ENCODE measurements around the gene MED29.

MED29 gene

DNA sequence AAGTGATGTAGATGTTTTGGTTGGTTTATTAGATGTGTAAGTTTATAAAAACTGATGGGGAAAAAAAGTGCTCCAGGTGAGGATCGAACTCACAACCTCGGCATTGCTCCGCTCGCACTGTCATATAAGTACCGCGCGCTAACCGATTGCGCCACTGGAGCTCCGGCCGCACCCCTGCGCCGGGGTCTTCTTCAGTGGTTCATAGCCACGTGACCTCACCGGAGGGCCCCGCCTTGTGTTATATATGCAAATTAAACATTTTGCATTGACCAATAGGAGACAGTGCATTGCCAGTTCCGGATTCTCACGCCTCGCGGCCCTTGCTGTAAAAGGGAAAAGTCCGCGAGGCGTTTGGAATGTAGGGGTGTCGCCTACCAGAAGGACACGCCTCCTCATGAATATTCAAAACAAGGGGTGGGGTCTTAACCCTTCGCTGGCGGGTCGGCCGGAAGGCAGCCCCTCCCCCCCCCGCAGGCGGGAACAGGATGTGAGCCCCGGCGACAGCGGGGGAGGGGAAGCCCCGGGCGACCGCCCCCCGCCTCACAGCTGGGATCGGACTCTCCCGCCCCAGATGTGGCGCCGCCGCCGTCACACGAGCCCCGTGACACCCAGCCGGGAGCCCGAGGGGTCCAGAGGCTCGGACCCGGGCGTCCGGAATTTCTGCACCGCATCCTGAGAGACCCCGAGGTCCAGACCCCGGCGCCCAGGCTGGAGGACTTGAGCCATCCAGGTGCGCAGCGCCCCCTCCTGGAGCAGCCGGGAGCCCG is 21.1 kb downstream of the MED29 start, which contains the start of gene PLEKHG2:
Gene PLEKHG2, plus strand, starts transcription at position 570 of the 767 bp plus-strand sequence. CDS start 1,418 bp downstream, outside the sequence.
- DNase-seq: peak; percentile 99 to 100

- no peak for DNase-seq
Measured at GRCh38 chr19:39412867-39413271, 21.7 kb downstream of the MED29 start.

DNA sequence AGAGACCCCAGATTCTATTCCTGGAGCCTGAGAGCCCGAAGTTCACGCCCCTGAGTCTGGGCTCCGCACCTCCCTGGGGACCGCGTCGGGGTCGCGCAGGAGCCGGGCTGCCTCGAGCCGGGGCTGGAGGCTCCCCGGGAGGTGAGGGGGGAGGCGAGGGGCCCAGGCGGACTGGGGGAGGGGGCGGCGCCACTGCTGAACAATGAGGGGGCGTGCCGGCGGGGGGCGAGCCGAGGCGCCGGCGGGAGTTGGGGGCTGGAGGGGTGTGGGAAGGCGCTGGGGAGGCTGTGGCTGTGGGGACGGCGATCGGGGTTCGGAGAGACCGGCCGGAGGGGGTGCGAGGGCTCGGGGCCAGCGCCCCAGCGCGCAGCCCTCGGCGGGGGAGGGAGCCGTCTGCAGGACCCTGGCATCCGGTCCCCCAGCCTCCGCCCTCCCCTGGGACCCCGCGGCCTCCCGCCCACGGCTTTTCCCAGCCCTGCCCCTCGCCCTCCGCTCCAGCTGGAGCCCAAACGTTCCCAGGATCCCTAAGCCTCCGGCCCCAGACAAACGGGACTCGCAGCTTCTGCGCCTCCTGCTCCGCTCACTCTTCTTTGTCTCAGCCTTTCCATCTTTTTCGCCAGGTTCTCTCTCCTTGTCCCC is 22.2 kb downstream of the MED29 start:
- peak; percentile 57 to 64 for DNase-seq

DNA sequence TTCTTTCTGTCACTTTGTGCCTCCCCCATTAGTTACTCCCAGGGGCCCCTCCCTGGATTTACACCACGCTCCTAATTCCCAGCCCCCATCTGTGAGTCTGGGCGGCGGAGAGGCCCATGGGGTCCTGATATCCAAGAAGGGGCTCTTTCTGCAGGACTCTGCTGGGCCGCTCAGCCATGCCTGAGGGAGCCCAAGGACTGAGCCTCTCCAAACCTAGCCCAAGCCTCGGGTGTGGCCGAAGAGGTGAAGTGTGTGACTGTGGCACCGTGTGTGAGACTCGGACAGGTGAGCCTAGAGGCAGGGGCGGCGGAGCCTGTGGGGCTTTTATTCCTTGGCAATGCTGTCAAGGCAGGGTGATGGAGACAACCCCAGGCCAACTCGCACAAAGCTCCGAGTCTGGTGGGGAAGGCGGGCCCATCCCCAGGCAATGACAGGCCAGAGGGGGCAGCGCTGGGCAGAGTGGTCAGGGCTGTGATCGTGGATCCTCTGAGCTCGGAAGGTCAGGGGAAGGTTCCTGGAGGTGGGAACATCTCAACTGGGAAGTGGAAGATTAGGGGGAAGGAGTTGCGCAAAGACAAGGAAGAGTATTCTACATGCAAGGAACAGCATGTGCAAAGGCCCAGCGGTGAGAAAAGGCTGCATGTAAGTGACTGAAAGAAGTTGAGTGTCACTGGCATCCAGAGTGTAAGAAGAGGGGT is 22.9 kb downstream of the MED29 start:
- DNase-seq: peak in 1 of 2 experiments; percentile 38

GRCh38 chr19:39415111-39416046 is 24.2 kb downstream of the MED29 start:
- no peak for DNase-seq

DNA sequence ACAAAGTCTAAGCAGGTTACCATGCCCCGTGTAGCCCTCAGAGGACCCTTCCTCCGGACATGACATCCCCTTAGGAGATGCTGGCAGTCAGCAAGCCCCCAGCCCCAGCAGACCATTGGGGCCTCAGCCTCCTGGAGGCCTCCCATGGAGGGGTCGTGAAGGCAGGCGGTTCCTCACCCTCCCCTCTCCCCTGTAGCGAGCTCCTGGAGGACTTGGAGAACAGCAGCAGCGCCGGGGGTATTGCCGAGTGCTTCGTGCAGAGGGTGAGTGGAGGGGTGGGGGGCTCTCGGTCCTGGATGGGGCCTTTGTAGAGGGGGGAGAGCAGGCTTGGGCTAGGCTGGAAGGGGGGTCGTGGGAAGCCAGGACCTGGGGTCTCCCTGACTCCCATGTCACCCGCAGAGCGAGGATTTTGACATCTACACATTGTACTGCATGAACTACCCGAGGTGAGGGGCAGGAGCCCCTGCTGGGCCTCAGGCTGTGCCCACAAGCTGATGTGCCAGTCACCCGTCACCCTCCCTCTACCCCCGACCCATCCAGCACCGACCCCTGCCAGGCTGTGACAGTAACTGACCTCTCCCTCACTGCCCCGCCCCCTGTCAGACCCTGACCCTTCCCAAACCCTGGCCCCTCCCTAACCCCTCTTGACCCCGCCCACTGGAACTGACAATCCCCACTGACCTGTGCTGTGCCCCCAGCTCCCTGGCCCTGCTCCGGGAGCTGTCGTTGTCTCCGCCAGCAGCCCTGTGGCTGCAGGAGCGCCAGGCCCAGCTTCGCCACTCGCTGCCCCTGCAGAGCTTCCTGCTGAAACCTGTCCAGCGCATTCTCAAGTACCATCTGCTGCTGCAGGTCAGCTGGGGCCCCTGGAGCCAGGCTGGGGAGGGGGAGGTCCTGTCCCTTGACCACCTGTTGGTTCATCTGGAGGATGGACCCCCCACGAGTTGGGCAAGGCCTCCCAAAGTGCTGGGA is 25.3 kb downstream of the MED29 start:
- DNase-seq: peak; percentile 37 to 42

- no peak for DNase-seq
Measured at GRCh38 chr19:39417463-39418181, 26.4 kb downstream of the MED29 start.

- DNase-seq: no peak
Measured at GRCh38 chr19:39419003-39419402, 27.8 kb downstream of the MED29 start.

GRCh38 chr19:39420769-39421168 is 29.6 kb downstream of the MED29 start:
- DNase-seq: no peak

DNA sequence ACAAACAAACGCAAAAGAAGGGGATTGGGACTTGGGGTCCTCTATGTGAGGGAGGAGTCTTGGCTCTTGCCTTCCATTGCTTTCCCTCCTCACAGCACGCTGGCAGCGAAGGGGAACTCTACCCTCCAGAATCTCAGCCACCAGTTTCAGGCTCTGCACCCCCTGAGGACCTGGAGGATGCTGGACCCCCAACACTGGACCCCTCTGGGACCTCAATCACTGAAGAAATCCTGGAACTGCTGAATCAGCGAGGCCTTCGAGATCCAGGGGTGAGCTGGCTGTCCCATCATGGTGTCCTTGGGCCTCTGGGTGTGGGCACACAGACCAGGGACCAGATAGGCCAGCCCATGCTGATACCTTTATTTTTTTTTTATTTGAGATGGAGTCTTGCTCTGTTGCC is 30.8 kb downstream of the MED29 start:
- no peak for DNase-seq

GRCh38 chr19:39423258-39424086 is 32.3 kb downstream of the MED29 start:
- no peak for DNase-seq

DNA sequence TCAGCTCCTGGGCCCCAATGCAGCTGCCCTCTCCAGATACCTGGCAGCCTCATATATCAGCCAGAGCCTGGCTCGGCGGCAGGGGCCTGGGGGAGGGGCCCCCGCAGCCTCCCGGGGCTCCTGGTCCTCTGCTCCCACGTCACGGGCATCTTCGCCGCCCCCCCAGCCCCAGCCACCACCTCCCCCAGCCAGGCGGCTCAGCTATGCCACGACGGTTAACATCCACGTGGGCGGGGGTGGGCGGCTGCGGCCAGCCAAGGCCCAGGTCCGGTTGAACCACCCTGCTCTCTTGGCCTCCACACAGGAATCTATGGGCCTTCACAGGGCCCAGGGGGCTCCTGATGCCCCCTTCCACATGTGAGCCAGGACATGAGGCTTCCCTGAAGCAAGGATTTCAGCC is 33.8 kb downstream of the MED29 start:
- DNase-seq: no peak

DNA sequence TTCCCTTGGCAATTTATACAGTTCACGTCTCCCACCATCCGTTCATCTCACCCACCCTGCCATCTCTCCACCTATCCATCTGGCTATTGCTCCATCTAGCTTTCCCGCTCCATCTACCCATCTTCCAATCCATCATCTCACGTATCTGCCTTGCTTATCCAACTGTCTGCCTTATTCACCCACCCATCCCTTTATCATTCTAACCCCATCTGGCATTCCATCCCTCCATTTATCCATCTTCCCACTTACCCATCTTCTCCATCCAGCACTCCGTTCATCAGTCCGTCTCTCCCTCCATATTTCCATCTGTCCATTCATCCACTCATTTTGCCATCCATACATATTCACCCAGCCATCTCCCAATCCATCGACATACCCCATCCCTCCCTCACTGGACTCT is 34.6 kb downstream of the MED29 start:
- no peak for DNase-seq

DNA sequence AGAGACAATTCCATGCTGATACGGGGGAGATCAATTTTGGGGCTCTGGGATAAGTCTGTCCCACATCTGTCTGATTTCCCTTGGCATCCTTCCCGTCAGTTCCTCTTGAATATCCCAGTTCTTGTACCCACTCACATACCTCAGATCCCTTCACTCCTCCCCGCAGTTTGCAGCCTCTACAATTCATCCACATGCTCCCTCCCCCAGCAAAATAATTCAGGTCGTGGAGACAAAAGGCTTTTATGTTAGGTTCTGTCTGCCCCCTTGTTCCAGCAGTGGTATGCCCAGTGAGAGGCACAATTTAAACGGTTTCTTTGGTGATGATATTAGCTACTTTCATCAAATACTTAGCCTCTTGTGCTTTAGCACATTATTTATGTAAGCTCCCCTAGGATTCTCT is 35.0 kb downstream of the MED29 start:
- no peak for DNase-seq

DNA sequence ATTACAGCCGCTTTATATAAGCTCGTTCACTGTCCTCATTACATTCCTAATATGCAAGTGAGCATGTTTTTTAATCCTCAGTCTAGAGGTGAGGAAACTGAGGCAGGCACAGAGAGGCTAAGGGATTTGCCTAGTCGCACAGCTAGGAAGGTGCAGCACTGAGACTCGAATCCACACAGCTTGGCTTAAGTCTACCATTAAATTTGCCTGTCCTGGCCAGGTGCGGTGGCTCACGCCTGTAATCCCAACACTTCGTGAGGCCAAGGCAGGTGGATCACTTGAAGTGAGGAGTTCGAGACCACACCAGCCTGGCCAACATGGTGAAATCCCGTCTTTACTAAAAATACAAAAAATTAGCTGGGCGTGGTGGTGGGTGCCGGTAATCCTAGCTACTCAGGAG is 36.5 kb downstream of the MED29 start:
- DNase-seq: no peak

DNA sequence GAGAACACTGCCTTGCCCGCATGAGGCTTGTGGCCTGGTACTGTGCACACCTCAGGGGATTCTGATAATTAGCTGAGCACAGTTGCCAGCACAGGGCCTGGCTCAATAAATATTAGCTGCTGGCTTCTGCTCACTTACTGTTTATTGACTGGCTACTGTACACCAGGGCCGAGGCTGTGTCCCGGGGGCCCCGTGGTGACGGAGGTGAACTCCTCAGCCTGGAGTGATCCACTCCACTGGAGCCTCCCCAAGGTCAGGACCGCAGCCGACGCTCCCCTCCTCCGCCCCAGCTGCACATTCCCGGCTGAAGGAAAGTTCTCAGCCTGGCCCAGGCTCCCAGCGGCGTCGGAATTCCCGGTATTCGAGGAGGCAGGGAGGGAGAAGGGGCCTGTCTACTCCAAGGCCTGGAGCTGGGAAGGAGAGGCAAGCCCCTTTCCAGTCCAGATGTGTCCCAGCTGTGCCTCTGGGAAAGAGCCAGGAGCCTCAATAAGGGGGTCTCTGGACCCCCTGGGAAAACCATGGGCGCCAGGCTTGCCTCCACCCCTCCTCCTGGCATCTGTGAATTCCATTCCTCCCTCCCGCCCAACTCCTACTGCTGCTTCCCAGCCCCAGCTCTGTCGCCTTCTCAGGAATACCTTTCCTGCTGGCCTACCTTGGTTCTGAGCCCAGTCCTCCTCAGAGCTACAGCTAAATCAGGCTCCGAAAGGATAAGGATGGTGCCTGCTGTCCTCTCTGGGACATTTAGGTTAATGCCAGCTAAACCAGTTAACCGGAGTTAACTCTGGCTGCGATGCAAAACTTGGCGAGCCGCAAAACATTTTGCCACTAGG is 37.3 kb downstream of the MED29 start:
- DNase-seq: no peak

DNA sequence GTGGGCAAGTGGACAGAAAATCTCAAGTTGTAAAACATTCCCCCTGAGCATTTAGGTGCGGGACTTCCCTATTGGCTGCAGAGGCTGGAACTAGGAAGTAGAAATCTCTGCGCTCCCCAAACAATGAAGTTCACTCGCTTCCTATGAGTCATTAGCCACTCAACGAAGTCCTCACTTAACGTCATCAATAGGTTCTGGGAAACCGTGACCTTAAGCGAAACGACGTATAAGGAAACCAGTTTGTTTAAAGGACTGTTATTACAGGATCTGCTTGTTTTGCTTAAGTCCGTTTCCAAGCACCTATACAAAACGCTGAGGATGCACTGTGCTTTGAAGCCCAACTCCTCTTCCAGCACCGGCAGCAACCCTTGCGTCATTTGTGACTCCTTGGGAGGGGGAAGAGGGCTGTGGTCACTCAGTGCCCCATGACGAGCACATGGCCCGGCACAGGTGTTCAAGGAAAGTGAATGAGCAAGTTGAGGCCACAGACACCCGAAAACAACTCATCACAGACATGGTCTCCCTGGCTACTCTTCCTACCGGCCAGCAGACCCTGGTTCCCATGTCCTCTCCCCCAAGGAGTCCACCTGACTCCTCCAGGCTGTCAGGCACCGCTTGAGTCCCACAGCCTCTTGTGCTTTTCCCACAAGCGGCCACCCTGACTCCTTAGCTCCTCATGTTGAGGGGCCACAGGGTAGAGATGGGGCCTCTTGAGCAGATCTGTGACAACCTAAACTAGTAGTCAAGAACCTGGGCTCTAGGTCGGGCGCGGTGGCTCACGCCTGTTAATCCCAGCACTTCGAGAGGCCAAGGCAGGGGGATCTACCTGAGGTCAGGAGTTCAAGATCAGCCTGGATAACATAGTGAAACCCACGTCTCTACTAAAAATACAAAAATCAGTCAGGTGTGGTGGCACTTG is 39.8 kb downstream of the MED29 start:
- no peak for DNase-seq

DNA sequence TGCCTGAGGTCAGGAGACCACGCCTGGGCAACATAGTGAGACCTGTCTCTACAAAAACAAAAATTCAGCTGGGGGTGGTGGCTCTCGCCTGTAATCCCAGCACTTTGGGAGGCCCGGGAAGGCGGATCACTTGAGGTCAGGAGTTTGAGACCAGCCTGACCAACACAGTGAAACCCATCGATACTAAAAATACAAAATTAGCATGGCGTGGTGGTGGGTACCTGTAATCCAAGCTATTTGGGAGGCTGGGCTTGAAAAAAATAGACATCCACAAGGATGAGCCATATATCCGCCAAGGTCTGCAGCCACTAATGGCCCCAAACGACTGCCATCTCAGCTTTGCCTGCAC is 41.5 kb downstream of the MED29 start:
- DNase-seq: no peak
